GM19239 (cell line): ENCODE measurements around the gene SLAMF9.

Experiments used
- DNase-seq: peaks from one replicate; pipeline ENCODE4 v3.0.0; 2011; ENCODE audit warnings: low spot score; ENCODE audit not compliant: insufficient read length
- FAIRE-seq: peaks from 2 replicates; lab custom pipeline; 2011; peaks lifted over from hg19 to GRCh38; lab: Jason Lieb, UNC

SLAMF9 gene

GRCh38 chr1:159953536-159954515, at the start of gene SLAMF9:
Gene SLAMF9 (minus strand): TSS chr1:159954237. CDS start chr1:159954137, 100 bp downstream.
- DNase-seq (no peak), FAIRE-seq (no peak)

- DNase-seq (no peak), FAIRE-seq (no peak)
Observed at GRCh38 chr1:160001440-160001839, 47.4 kb upstream of the SLAMF9 start.

DNA sequence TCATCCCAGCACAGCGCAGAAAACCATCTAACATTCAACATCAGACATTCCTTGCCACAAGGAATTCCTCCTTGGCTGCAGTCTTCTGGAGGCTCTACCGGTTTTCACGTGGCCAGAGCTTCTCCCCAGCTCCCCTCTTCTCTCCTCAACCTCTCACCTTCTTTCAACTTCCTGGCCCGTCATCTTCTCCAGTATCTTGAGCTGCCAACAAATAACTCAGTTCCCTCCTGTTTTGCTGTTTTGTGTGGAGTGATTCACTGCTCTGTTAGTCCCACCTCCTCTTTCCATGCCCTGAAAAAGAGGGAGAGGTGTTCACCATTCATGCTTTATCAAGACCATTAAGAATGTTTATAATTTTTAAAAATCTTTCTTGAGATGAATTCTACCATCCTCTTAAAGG, 45.2 kb upstream of the SLAMF9 start:
- FAIRE-seq (no peak), DNase-seq (no peak)

DNA sequence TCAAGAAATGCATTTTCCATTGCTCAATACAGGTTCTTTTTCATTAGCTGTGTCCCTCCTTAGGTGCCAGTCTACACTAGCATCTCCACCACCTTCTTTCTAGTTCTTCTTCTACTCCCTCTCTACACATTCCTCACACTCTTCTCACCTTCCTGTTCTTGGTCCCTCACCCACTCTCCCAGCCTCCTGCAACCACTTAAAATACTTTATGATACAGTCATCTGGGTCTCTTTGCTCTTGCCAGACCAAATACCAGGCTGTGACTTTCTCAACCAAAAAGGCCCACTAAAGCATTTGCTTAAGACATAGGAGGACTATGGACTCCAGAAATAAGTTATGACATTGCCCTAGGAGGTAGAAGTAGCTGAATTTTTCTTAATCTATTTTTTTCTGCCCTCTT, 42.6 kb upstream of the SLAMF9 start:
- DNase-seq (no peak), FAIRE-seq (no peak)

GRCh38 chr1:159994896-159995295, 40.9 kb upstream of the SLAMF9 start:
- DNase-seq (no peak), FAIRE-seq (no peak)

DNA sequence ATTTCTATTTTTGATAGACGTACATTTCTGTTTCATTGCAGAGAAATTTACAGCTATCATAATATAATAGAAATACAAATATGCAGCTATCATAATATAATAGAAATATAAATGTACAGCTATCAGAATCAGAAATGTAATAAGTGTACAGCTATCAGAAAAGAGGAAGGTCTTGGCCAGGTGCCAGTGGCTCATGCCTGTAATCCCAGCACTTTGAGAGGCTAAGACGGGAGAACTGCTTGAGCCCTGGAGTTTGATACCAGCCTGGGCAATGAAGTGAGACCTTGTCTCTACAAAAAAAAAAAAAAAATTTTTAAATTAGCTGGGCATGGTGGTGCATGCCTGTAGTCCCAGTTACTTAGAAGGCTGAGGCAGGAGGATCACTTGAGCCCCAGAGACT, 39.9 kb upstream of the SLAMF9 start:
- FAIRE-seq (no peak), DNase-seq (no peak)

- FAIRE-seq (no peak), DNase-seq (no peak)
Observed at GRCh38 chr1:159992161-159992560, 38.1 kb upstream of the SLAMF9 start.

DNA sequence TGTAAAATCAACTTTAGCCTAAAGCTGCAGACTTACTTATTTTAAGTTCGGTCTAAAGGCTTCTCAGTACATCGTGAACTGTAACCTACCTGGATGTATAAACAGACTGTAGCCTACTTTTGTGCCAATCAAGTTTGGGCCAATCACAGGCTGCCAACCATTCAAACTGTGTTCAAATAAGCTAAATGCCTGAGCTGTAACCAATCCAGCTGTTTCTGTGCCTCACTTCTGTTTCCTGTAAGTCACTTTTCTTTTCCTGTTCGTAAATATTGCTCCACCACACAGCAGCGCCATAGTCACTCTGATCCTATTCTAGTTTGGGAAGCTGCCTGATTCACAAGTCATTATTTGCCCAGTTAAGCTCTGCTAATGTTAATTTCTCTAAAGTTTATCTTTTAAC, 37.5 kb upstream of the SLAMF9 start:
- no peak for FAIRE-seq
- DNase-seq: no peak

DNA sequence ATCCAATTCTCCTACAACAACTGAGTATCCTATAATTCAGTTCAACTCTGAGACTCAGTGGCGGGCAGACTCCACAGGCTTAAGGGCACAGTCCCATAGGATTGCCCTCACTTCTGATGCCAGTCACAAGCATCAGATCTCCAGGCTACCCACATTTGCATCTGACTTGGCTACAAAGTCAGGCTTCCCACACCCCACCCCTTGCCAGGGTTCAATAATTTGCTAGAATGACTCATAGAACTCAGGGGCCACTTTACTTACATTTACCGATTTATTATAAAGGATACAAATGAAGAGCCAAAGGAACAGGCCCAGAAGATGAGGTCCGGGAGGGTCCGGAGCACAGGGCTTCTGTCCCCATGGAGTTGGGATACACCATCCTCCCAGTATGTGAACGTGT, 36.0 kb upstream of the SLAMF9 start:
- FAIRE-seq: no peak
- no peak for DNase-seq

DNA sequence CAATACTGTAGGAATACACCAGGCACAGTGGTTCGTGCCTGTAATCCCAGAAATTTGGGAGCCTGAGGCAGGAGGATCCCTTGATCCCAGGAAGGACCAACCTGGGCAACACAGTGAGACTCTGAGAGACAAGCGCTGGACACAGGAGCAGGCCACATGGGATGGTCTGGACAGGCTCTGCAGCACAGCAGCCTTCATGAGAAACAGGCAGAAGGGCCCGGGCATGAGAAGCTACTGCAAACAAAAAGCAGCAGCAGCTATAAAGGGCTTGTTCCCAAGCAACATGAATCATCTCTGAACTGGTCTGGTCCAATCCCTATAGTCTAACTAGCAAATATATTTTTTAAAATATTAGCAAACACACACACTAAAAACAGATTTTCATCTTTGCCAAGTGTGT, 35.5 kb upstream of the SLAMF9 start:
- FAIRE-seq (no peak), DNase-seq (no peak)

DNA sequence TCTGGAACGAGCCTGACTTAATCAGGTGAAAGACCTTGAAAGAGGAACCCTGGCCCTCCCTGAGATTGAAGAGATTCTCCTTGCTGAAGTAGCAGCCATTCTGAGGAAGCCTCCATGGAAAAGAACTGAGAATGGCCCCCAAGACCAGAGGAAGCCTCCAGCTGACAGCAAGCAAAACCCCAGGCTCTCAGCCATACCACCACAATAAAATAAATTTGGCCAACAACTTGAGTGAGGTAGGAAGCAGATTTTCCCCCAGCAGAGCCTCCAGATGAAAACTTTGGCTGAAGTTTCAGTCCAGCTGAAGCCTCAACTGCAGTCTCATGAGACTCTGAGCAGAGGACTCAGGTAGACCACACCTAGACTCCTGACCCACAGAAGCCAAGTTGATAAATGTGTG, 34.0 kb upstream of the SLAMF9 start:
- FAIRE-seq (no peak), DNase-seq (no peak)

- no peak for FAIRE-seq
Observed at GRCh38 chr1:159987186-159987585, 33.1 kb upstream of the SLAMF9 start.

GRCh38 chr1:159986531-159986930, 32.5 kb upstream of the SLAMF9 start:
- DNase-seq (no peak), FAIRE-seq (no peak)

More at GRCh38 chr1:159987186-159987585, 33.1 kb upstream of the SLAMF9 start:
- no peak for DNase-seq

DNA sequence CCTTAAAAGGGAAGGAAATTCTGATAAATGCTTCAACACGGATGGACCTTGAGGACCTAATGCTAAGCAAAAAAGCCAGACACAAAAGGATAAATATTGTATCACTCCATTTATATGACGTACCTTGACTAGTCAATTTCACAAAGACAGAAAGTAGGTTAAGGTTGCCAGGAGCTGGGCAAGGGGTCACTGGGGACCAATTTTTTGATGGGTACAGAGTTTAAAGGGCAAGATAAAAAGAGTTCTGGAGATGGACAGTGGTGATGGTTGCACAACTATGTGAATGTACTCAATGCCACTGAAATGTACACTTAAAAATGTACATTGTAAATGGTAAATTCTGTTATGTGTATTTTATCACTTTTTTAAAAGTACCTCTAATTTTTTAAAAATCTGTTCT, 32.1 kb upstream of the SLAMF9 start:
- DNase-seq (no peak), FAIRE-seq (no peak)

DNA sequence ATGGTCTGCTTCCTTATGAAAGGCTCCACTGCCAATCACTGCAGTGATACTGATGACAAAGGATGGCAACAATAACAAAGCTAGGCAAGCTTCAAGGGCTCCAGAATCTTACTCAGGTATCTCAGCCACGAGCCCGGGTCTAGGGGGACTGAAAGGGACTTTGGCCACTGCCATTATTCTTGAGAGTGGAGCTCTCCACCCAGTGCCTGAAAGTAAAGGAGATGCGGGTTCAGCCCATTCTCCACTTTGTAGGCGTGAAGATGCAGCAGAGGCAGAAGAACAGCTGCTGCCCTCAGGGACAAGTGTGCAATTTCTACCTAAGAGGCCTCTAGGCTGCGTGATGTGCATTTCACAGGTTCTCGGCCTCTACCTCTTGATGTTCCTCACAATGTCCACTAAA, 31.4 kb upstream of the SLAMF9 start:
- no peak for FAIRE-seq

GRCh38 chr1:159983681-159984080, 29.6 kb upstream of the SLAMF9 start:
- FAIRE-seq: no peak
- DNase-seq: no peak

More for the DNA sequence above, 31.4 kb upstream of the SLAMF9 start:
- DNase-seq: no peak

DNA sequence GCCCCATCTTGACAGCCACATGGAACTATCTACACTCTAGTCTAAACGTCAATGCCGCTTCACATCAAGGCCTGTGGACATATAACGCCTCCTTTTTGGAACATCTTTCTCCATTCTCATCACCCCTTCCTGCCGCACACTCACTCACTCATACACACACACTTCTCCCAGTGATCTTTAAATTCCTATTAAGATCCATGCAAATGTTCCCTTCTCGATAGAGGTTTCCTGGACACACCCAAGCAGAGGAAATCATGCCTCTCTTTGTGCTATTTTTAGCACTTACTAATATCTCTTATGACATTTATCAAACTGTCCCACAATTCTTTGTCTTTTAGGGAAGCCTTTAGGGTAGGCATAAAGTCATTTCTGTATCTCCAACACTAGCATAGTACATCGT, 28.2 kb upstream of the SLAMF9 start:
- no peak for DNase-seq
- FAIRE-seq: no peak

GRCh38 chr1:159981351-159982055, 27.5 kb upstream of the SLAMF9 start:
- no peak for DNase-seq
- FAIRE-seq: no peak

DNA sequence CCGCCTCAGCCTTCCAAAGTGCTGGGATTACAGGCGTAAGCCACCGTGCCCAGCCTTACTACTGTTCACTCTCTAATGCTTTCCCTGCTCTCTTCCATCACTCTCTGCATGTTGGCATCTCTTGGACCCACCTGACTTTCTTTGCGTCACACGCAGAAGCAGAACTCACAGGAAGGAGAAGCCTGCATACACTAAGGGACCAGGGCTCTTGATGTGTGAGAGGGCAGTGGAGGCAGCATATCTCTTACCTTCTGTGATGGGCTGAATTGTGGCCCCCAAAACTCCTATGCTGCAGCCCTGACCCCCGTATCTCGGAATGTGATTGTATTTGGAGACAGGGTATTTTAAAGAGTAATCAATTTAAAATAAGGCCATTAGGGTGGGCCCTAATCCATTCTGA, 26.7 kb upstream of the SLAMF9 start:
- DNase-seq: no peak
- FAIRE-seq: no peak

DNA sequence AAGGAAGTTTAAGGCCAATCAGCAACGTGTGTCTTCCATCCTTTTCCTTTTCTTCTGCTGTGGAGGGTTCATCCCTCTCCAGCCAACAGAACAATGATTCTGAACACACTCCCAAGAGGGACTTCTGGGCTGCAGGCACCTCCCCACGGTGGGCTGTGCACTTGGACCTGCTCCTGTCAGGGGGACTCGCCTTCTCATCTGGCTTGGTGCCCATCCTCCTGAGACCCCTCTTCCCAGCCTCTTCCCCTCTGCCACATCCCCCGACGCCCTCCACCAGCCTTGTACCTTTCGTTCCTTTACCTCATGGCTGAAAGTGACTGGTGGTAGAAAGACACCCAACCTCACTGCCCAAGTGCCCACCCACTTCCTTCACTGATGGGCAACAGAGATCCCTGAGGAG, 26.0 kb upstream of the SLAMF9 start:
- DNase-seq (no peak), FAIRE-seq (no peak)

DNA sequence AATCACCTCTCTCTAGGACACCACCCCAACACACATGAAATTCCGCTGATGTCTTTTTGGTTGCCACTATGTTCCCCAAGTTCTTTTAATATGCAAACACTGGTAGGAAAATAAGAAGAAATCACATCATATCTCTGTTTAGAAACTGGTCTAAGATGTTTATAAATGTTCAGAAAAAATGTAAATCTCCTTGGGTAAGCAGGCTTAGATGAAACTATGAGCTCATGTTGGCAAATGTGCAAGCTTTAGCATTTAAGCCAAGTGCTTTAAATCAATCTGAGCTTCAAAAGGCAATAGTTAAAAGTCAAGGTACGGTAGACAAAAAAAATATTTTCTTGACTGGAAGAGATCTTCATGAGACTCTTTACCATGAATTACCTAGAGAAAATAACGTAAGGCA, 25.2 kb upstream of the SLAMF9 start:
- DNase-seq (no peak), FAIRE-seq (no peak)

- DNase-seq (no peak), FAIRE-seq (no peak)
Observed at GRCh38 chr1:159978107-159978398, 24.0 kb upstream of the SLAMF9 start.
